CD14-positive monocyte (primary cell): ENCODE data around the gene CENPP. TPM values are rescaled to one million over a fixed set of nuclear protein-coding genes. Genes with fewer than 3 reads are reported as not detected.

Source experiments
- DNase-seq, 3 donors: peaks; one replicate each; pipeline ENCODE4 v3.0.0-alpha.2; 2011 to 2022
- H2AFZ ChIP-seq: 2 replicates; pipeline ENCODE4 v1.6.0; 2012; ENCODE audit warnings: mild to moderate bottlenecking, low read depth, low read length, inconsistent platforms; ENCODE audit not compliant: insufficient read depth, poor library complexity, severe bottlenecking
- H3K27ac ChIP-seq, 2 donors: 1 replicate in 1 of 2; 2 replicates in 1 of 2; pipeline ENCODE4 v1.5.1; 2012 to 2013; ENCODE audit warnings: low read length in 2 of 2, control low read depth in 1 of 2, inconsistent platforms in 1 of 2, low read depth in 1 of 2, mild to moderate bottlenecking in 1 of 2
- H3K27me3 ChIP-seq, 2 donors: one replicate each; pipeline versions ENCODE4 v1.6.0 to v1.6.1; 2011 to 2013; ENCODE audit warnings: low read length in 2 of 2; ENCODE audit not compliant: control insufficient read depth in 2 of 2, insufficient read depth in 2 of 2
- H3K36me3 ChIP-seq, 2 donors: replicated peaks in 1 of 2; 1 replicate in 1 of 2; 2 replicates in 1 of 2; pipeline versions ENCODE4 v1.5.1 to v1.6.1; 2012 to 2013; ENCODE audit warnings: low read length in 2 of 2, control low read depth in 1 of 2, inconsistent platforms in 1 of 2, mild to moderate bottlenecking in 1 of 2; ENCODE audit not compliant: insufficient read depth in 2 of 2, control insufficient read depth in 1 of 2
- H3K4me1 ChIP-seq, 2 donors: 1 replicate in 1 of 2; 2 replicates in 1 of 2; pipeline versions ENCODE4 v1.5.1 to v1.6.1; 2012 to 2013; ENCODE audit warnings: low read length in 2 of 2, control low read depth in 1 of 2, inconsistent platforms in 1 of 2, mild to moderate bottlenecking in 1 of 2, moderate library complexity in 1 of 2; ENCODE audit not compliant: insufficient read depth in 2 of 2, control insufficient read depth in 1 of 2
- H3K4me2 ChIP-seq: replicated peaks from 2 replicates; pipeline ENCODE3; 2012; ENCODE audit warnings: low read length, moderate library complexity, mild to moderate bottlenecking; ENCODE audit not compliant: poor library complexity, severe bottlenecking; ENCODE audit errors: extremely low read depth
- H3K4me3 ChIP-seq, 3 experiments: fragments of 200-600 bp in 1 of 3; sonication (generic) in 1 of 3; replicated peaks in 1 of 3; 1 replicate in 2 of 3; 2 replicates in 1 of 3; pipeline ENCODE4 v1.5.1; 2011 to 2013; ENCODE audit warnings: low read length in 3 of 3, mild to moderate bottlenecking in 3 of 3, control low read depth in 2 of 3, low read depth in 2 of 3, inconsistent platforms in 1 of 3, moderate library complexity in 1 of 3
- H3K79me2 ChIP-seq: 2 replicates; pipeline ENCODE4 v1.6.0; 2012; ENCODE audit warnings: mild to moderate bottlenecking, control low read depth, inconsistent platforms, low read length, moderate library complexity; ENCODE audit not compliant: insufficient read depth
- H3K9ac ChIP-seq: 2 replicates; pipeline ENCODE4 v1.6.0; 2017; ENCODE audit warnings: low read length, mild to moderate bottlenecking; ENCODE audit not compliant: insufficient read depth, poor library complexity, severe bottlenecking
- H3K9me3 ChIP-seq, 2 donors: replicated peaks in 1 of 2; 1 replicate in 1 of 2; 2 replicates in 1 of 2; pipeline versions ENCODE4 v1.5.1 to v1.6.1; 2012 to 2013; ENCODE audit warnings: low read length in 2 of 2, control low read depth in 1 of 2; ENCODE audit not compliant: control insufficient read depth in 1 of 2, insufficient read depth in 1 of 2
- H4K20me1 ChIP-seq: 2 replicates; pipeline ENCODE4 v1.6.0; 2012; ENCODE audit warnings: mild to moderate bottlenecking, low read length, control low read depth, moderate library complexity; ENCODE audit not compliant: insufficient read depth
- H3K27ac Mint-ChIP-seq, 7 donors: one replicate each; pipeline ENCODE4 v1.8.0; 2020; ENCODE audit warnings: mild to moderate bottlenecking in 7 of 7, mixed read lengths in 7 of 7, moderate library complexity in 6 of 7, inconsistent platforms in 2 of 7
- H3K27me3 Mint-ChIP-seq, 3 donors: one replicate each; pipeline ENCODE4 v1.8.0; 2021 to 2022; ENCODE audit warnings: low read depth in 3 of 3, mild to moderate bottlenecking in 3 of 3, mixed read lengths in 3 of 3, moderate library complexity in 3 of 3, inconsistent platforms in 1 of 3
- H3K36me3 Mint-ChIP-seq, 2 donors: one replicate each; pipeline ENCODE4 v1.8.0; 2020; ENCODE audit warnings: mixed read lengths in 2 of 2, inconsistent platforms in 1 of 2, mild to moderate bottlenecking in 1 of 2
- H3K4me1 Mint-ChIP-seq: one replicate; pipeline ENCODE4 v1.8.0; 2020; ENCODE audit warnings: mild to moderate bottlenecking, mixed read lengths
- H3K4me3 Mint-ChIP-seq, 2 donors: one replicate each; pipeline ENCODE4 v1.8.0; 2020; ENCODE audit warnings: mild to moderate bottlenecking in 2 of 2, mixed read lengths in 2 of 2, moderate library complexity in 1 of 2
- H3K9me3 Mint-ChIP-seq, 7 donors: one replicate each; pipeline ENCODE4 v1.8.0; 2020 to 2022; ENCODE audit warnings: mixed read lengths in 7 of 7, mild to moderate bottlenecking in 6 of 7, moderate library complexity in 6 of 7, inconsistent platforms in 2 of 7
- CTCF ChIP-seq: fragments of 200-600 bp; IDR thresholded peaks from one replicate; pipeline ENCODE4 v1.8.0; 2022; ENCODE audit warnings: antibody characterized with exemption, mild to moderate bottlenecking
- WGBS: methylation state at CpG from one replicate; pipeline ENCODE4 v1.1.5; 2013; ENCODE audit warnings: missing lambda C conversion rate; ENCODE audit not compliant: insufficient coverage; 5-methylcytosine and 5-hydroxymethylcytosine counted together
- intact Hi-C, 2 donors: fragments of 100-400 bp; cut with micrococcal nuclease; formaldehyde crosslinking; loops; one replicate each; pipeline versions ENCODE4 v1.15.0 to v1.15.1; 2023
- polyA plus RNA-seq, 3 donors: library from polyadenylated mRNA; depleted of rRNA in 1 of 3; unstranded in 2 of 3; stranded (reverse) in 1 of 3; fragments of 300-500 nt in 2 of 3; fragments of >200 nt in 1 of 3; fragmentation: Illumina TruSeq in 2 of 3; gene quantifications; 1 replicate in 2 of 3; 2 replicates in 1 of 3; pipeline ENCODE4 v1.2.3, GENCODE V29; 2012 to 2021

The CENPP gene
- polyA plus RNA-seq, 3 donors = 0.50 to 1.1 (median 1.1) TPM

- Histone ChIP-seq H3K9ac (no peak overlapping the region), H4K20me1 (no peaks in the 10 kb centered on the region), H3K27ac (no peak overlapping the region), H3K36me3 (no peaks in the 10 kb centered on the region), H2AFZ (no peak overlapping the region), H3K4me2 (no peak overlapping the region), H3K4me3 (no peak overlapping the region), H3K79me2 (no peaks in the 10 kb centered on the region), H3K9me3 (no peaks in the 10 kb centered on the region), H3K27me3 (no peaks in the 10 kb centered on the region), H3K4me1 (no peaks in the 10 kb centered on the region)
- Mint-ChIP-seq H3K4me1 (peaks cover 5% of the 10 kb centered on the region), H3K36me3 (peaks cover 3 to 4% of the 10 kb centered on the region in 2 donors), H3K27me3 (peaks cover 0 to 2% (median 0%) of the 10 kb centered on the region in 3 donors), H3K27ac (no peak overlapping the region), H3K4me3 (no peak overlapping the region), H3K9me3 (no peaks in the 10 kb centered on the region)
- no peak for TF ChIP-seq CTCF
- no peak for DNase-seq
- intact Hi-C loops = no loop called here
- WGBS = no CpG with 5 or more reads among the region's 2 CpGs
These were observed 97.9 kb downstream of the CENPP start for GRCh38 chr9:92423612-92424011.

GRCh38 chr9:92424340-92424739 lies 98.6 kb downstream of the CENPP start, which contains the start of gene OMD:
OMD (minus strand) TSS chr9:92424471; CDS start chr9:92417558, 6,913 bp downstream.
- no CpG with 5 or more reads among the region's 1 CpG for WGBS
- Histone ChIP-seq H3K27ac (no peak within 1 kb of the TSS), H2AFZ (no peak within 1 kb of the TSS), H3K9ac (no peak within 1 kb of the TSS), H3K36me3 (no peaks in the 10 kb centered on the region), H3K4me1 (no peaks in the 10 kb centered on the region), H3K4me2 (no peak within 1 kb of the TSS), H4K20me1 (no peaks in the 10 kb centered on the region), H3K27me3 (no peaks in the 10 kb centered on the region), H3K9me3 (no peaks in the 10 kb centered on the region), H3K4me3 (no peak within 1 kb of the TSS), H3K79me2 (no peaks in the 10 kb centered on the region)
- no peak for TF ChIP-seq CTCF
- H3K4me1 Mint-ChIP-seq = peaks cover 5% of the 10 kb centered on the region
- H3K36me3 Mint-ChIP-seq = peaks cover 3 to 4% of the 10 kb centered on the region in 2 donors
- DNase-seq = no peak
- peak within 1 kb of the TSS in 1 of 7 donors; percentile 19 for H3K27ac Mint-ChIP-seq
- no peaks in the 10 kb centered on the region for H3K27me3 Mint-ChIP-seq
- H3K4me3 Mint-ChIP-seq = no peak within 1 kb of the TSS
- intact Hi-C loops = no loop called here
- H3K9me3 Mint-ChIP-seq = no peaks in the 10 kb centered on the region
